OCI-LY1 (cell line): ENCODE results near the gene MBIP.

Experiments used
- H2AFZ ChIP-seq: fragments of 200-600 bp; sonication (generic), shearing (Covaris generic); 2 replicates; pipeline ENCODE4 v1.6.0; 2014; ENCODE audit warnings: antibody characterized with exemption, mild to moderate bottlenecking, low read length
- H3F3A ChIP-seq: fragments of 200-600 bp; sonication (generic), shearing (Covaris generic); 2 replicates; pipeline ENCODE4 v1.6.0; 2014; ENCODE audit warnings: mild to moderate bottlenecking, antibody characterized with exemption, low read length, moderate library complexity; ENCODE audit not compliant: insufficient read depth
- H3K27ac ChIP-seq: fragments of 200-600 bp; sonication (generic); 2 replicates; pipeline ENCODE4 v1.5.1; 2014; ENCODE audit warnings: low read length, mixed run types, mild to moderate bottlenecking, low read depth; ENCODE audit not compliant: poor library complexity, severe bottlenecking
- H3K27me3 ChIP-seq: fragments of 200-600 bp; sonication (generic); 2 replicates; pipeline ENCODE4 v1.6.0; 2014; ENCODE audit warnings: antibody characterized with exemption, mild to moderate bottlenecking, low read length, moderate library complexity; ENCODE audit not compliant: insufficient read depth
- H3K36me3 ChIP-seq: fragments of 200-600 bp; sonication (generic); 2 replicates; pipeline ENCODE4 v1.6.1; 2014; ENCODE audit warnings: mild to moderate bottlenecking, antibody characterized with exemption, low read length, moderate library complexity, mixed read lengths; ENCODE audit not compliant: insufficient read depth
- H3K4me1 ChIP-seq: fragments of 200-600 bp; sonication (generic); 2 replicates; pipeline ENCODE4 v1.5.1; 2014; ENCODE audit warnings: mild to moderate bottlenecking, low read length, moderate library complexity; ENCODE audit not compliant: insufficient read depth, severe bottlenecking
- H3K4me2 ChIP-seq: fragments of 200-600 bp; sonication (generic), shearing (Covaris generic); 2 replicates; pipeline ENCODE4 v1.6.1; 2014; ENCODE audit warnings: low read length
- H3K4me3 ChIP-seq: fragments of 200-600 bp; sonication (generic); 2 replicates; pipeline ENCODE4 v1.5.1; 2014; ENCODE audit warnings: low read length, low read depth, mild to moderate bottlenecking, mixed read lengths; ENCODE audit not compliant: poor library complexity, severe bottlenecking
- H3K79me2 ChIP-seq: fragments of 200-600 bp; shearing (Covaris generic); 2 replicates; pipeline ENCODE4 v1.6.1; 2016; ENCODE audit warnings: mixed run types, low read length, mixed read lengths; ENCODE audit not compliant: insufficient read depth
- H3K9ac ChIP-seq: fragments of 200-600 bp; sonication (generic), shearing (Covaris generic); 2 replicates; pipeline ENCODE4 v1.6.1; 2014; ENCODE audit warnings: mild to moderate bottlenecking, low read length, mixed read lengths
- H3K9me2 ChIP-seq: fragments of 200-600 bp; sonication (generic), shearing (Covaris generic); 2 replicates; pipeline ENCODE4 v1.6.1; 2014; ENCODE audit warnings: low read depth, mild to moderate bottlenecking, low read length, mixed read lengths
- H3K9me3 ChIP-seq: fragments of 200-600 bp; shearing (Covaris generic); 2 replicates; pipeline ENCODE4 v1.6.1; 2014; ENCODE audit warnings: low read length, mixed read lengths
- H4K20me1 ChIP-seq: fragments of 200-600 bp; sonication (generic), shearing (Covaris generic); 2 replicates; pipeline ENCODE4 v1.6.0; 2016; ENCODE audit warnings: mild to moderate bottlenecking, low read length; ENCODE audit not compliant: insufficient read depth
- EZH2 ChIP-seq: fragments of 200-600 bp; sonication (generic), shearing (Covaris generic); IDR thresholded peaks from 2 replicates; pipeline ENCODE4 v1.8.0; 2017; ENCODE audit warnings: borderline replicate concordance, mixed run types, mild to moderate bottlenecking, antibody characterized with exemption, low read length, moderate library complexity, mixed read lengths
- TF ChIP-seq, protein P1 (sequence below): fragments of 200-600 bp; sonication (generic), shearing (Covaris generic); IDR thresholded peaks from 2 replicates; pipeline ENCODE4 v1.5.1; 2017; ENCODE audit warnings: mild to moderate bottlenecking, antibody characterized with exemption, low read length, moderate library complexity, mixed read lengths

MBIP gene

DNA sequence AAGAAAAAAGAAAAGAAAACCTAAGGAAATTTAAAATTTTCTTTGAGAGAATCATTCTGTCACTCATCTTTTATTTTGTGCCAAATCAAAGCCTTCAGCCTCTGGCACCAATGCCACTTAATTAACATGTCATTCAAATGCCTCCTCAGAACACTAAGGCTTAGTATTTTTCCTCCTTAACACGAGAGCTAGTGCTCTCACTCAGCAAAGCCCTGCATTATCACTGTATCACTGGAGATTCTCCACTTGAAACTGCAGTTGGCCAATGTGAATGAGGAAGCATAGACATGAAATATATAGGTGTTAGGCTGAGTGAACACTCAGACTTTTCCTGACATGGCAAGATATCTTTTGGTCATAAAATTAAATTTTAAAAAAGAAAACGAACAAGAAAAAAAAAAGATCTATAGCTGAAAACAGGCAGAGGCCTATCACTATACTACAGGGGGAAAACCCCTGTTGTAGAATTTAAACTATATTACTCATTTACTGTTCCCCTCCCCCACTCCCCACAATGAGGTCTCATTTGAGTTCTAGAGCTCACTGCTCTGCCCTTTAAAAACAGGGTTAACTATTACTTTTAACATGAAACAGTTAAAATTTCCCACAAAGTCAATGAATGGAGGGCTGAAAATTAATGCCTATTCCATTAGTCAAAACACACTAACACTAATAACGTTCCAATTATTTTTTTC, 5.1 kb downstream of the MBIP start:
- Histone ChIP-seq H3K9ac (no peak overlapping the region), H3K36me3 (peaks cover 37% of the 10 kb centered on the region), H3K9me3 (no peaks in the 10 kb centered on the region), H3K9me2 (no peaks in the 10 kb centered on the region), H2AFZ (no peak overlapping the region), H3K4me2 (no peak overlapping the region), H3K4me3 (no peak overlapping the region), H4K20me1 (no peaks in the 10 kb centered on the region), H3K27me3 (no peaks in the 10 kb centered on the region), H3K4me1 (peaks cover 33% of the 10 kb centered on the region), H3K79me2 (peaks cover 56% of the 10 kb centered on the region), H3K27ac (no peak overlapping the region), H3F3A (no peaks in the 10 kb centered on the region)
- TF ChIP-seq, protein P1, sequence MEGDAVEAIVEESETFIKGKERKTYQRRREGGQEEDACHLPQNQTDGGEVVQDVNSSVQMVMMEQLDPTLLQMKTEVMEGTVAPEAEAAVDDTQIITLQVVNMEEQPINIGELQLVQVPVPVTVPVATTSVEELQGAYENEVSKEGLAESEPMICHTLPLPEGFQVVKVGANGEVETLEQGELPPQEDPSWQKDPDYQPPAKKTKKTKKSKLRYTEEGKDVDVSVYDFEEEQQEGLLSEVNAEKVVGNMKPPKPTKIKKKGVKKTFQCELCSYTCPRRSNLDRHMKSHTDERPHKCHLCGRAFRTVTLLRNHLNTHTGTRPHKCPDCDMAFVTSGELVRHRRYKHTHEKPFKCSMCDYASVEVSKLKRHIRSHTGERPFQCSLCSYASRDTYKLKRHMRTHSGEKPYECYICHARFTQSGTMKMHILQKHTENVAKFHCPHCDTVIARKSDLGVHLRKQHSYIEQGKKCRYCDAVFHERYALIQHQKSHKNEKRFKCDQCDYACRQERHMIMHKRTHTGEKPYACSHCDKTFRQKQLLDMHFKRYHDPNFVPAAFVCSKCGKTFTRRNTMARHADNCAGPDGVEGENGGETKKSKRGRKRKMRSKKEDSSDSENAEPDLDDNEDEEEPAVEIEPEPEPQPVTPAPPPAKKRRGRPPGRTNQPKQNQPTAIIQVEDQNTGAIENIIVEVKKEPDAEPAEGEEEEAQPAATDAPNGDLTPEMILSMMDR, result no peak
- TF ChIP-seq EZH2, result no peak

- Histone ChIP-seq H3K36me3 (peaks cover 51% of the 10 kb centered on the region), H4K20me1 (no peaks in the 10 kb centered on the region), H3K27ac (no peak overlapping the region), H2AFZ (no peak overlapping the region), H3K4me3 (no peak overlapping the region), H3F3A (no peaks in the 10 kb centered on the region), H3K9me2 (no peaks in the 10 kb centered on the region), H3K9me3 (no peaks in the 10 kb centered on the region), H3K4me1 (peaks cover 28% of the 10 kb centered on the region), H3K79me2 (peaks cover 43% of the 10 kb centered on the region), H3K9ac (no peak overlapping the region), H3K27me3 (no peaks in the 10 kb centered on the region), H3K4me2 (no peak overlapping the region)
- TF ChIP-seq EZH2, result no peak
- TF ChIP-seq, protein P1, result 0 out of 2 replicates have a peak, but pooled peaks have one; percentile 11
These were observed 6.5 kb downstream of the MBIP start for GRCh38 chr14:36313898-36314297.

GRCh38 chr14:36313206-36313605, 7.2 kb downstream of the MBIP start:
- Histone ChIP-seq H3K4me3 (no peak overlapping the region), H3K27me3 (no peaks in the 10 kb centered on the region), H3K9me3 (no peaks in the 10 kb centered on the region), H3F3A (no peaks in the 10 kb centered on the region), H3K4me1 (peaks cover 22% of the 10 kb centered on the region), H4K20me1 (no peaks in the 10 kb centered on the region), H3K27ac (no peak overlapping the region), H2AFZ (no peak overlapping the region), H3K9me2 (no peaks in the 10 kb centered on the region), H3K4me2 (no peak overlapping the region), H3K79me2 (peaks cover 36% of the 10 kb centered on the region), H3K36me3 (peaks cover 51% of the 10 kb centered on the region), H3K9ac (no peak overlapping the region)
- TF ChIP-seq, protein P1, result no peak
- no peak for TF ChIP-seq EZH2
